AG09309 (cell line): Measurements from ENCODE around the gene SLC17A4.

Experiments used
- DNase-seq: peaks from one replicate; pipeline ENCODE4 v3.0.0-alpha.2; 2010; ENCODE audit warnings: low read depth
- H3K4me3 ChIP-seq: 2 replicates; pipeline ENCODE4 v1.5.1; 2011; ENCODE audit warnings: mild to moderate bottlenecking, low read depth, low read length, moderate library complexity; ENCODE audit not compliant: control insufficient read depth
- CTCF ChIP-seq: IDR thresholded peaks from 2 replicates; pipeline ENCODE4 v1.5.1; 2011; ENCODE audit warnings: mild to moderate bottlenecking, low read depth, low read length, inconsistent platforms; ENCODE audit not compliant: insufficient read depth, control insufficient read depth; ENCODE audit errors: missing control alignments

SLC17A4 gene

GRCh38 chr6:25757936-25758642 is 3.5 kb downstream of the SLC17A4 start:
- DNase-seq: no peak
- TF ChIP-seq CTCF: no peak
- no peak overlapping the region for H3K4me3 ChIP-seq

- H3K4me3 ChIP-seq: no peak overlapping the region
- no peak for TF ChIP-seq CTCF
- DNase-seq: no peak
Measured at GRCh38 chr6:25764611-25765010, 10.1 kb downstream of the SLC17A4 start.

GRCh38 chr6:25768566-25768965 is 14.0 kb downstream of the SLC17A4 start:
- TF ChIP-seq CTCF: no peak
- no peak overlapping the region for H3K4me3 ChIP-seq
- no peak for DNase-seq

- no peak for DNase-seq
- TF ChIP-seq CTCF: no peak
- no peak overlapping the region for H3K4me3 ChIP-seq
Measured at GRCh38 chr6:25769983-25770382, 15.4 kb downstream of the SLC17A4 start.

- no peak for TF ChIP-seq CTCF
- H3K4me3 ChIP-seq: no peak overlapping the region
- no peak for DNase-seq
Measured at GRCh38 chr6:25774120-25774715, 19.7 kb downstream of the SLC17A4 start.

GRCh38 chr6:25777031-25777430 is 22.5 kb downstream of the SLC17A4 start:
- DNase-seq: no peak
- TF ChIP-seq CTCF: no peak

More at GRCh38 chr6:25777031-25777430, 22.5 kb downstream of the SLC17A4 start:
- no peak overlapping the region for H3K4me3 ChIP-seq
